Calu3 (cell line): Measurements from ENCODE around the gene ZNF787. TPM values are rescaled to one million over a fixed set of nuclear protein-coding genes. Genes with fewer than 3 reads are reported as not detected.

Experiments
- BruUV-seq: library from RNA; stranded (reverse); fragments of 400-500 nt; replicated peaks from 2 replicates; lab custom pipeline; 2021; lab: Mats Ljungman, UMichigan
- CTCF ChIA-PET: fragments of 300-600 bp; sonication (Branson Sonifier 250); formaldehyde crosslinking; loops from one replicate; lab custom pipeline; 2022; ENCODE audit warnings: antibody characterized with exemption; lab: Charles Lee
- DNase-seq: peaks from one replicate; pipeline ENCODE4 v3.0.0; 2022
- H3K27ac Mint-ChIP-seq: one replicate; pipeline ENCODE4 v1.8.0; 2022; ENCODE audit warnings: mixed read lengths; ENCODE audit not compliant: unreplicated experiment
- H3K27me3 Mint-ChIP-seq: one replicate; pipeline ENCODE4 v1.8.0; 2022; ENCODE audit warnings: mixed read lengths; ENCODE audit not compliant: unreplicated experiment
- H3K36me3 Mint-ChIP-seq: one replicate; pipeline ENCODE4 v1.8.0; 2022; ENCODE audit warnings: mild to moderate bottlenecking, moderate library complexity, mixed read lengths; ENCODE audit not compliant: insufficient read depth, unreplicated experiment
- H3K4me1 Mint-ChIP-seq: one replicate; pipeline ENCODE4 v1.8.0; 2022; ENCODE audit warnings: mild to moderate bottlenecking, low read depth, mixed read lengths; ENCODE audit not compliant: unreplicated experiment
- H3K4me3 Mint-ChIP-seq: one replicate; pipeline ENCODE4 v1.8.0; 2022; ENCODE audit warnings: mild to moderate bottlenecking, low read depth, moderate library complexity, mixed read lengths; ENCODE audit not compliant: unreplicated experiment
- H3K9me3 Mint-ChIP-seq: one replicate; pipeline ENCODE4 v1.8.0; 2022; ENCODE audit warnings: low read depth, mixed read lengths; ENCODE audit not compliant: unreplicated experiment
- CTCF ChIP-seq: fragments of 200-600 bp; IDR thresholded peaks from one replicate; pipeline ENCODE4 v1.8.0; 2022; ENCODE audit warnings: antibody characterized with exemption; ENCODE audit not compliant: unreplicated experiment
- intact Hi-C: fragments of 100-400 bp; cut with micrococcal nuclease; formaldehyde crosslinking; loops from one replicate; pipeline ENCODE4 v1.10.0; 2022; ENCODE audit not compliant: unreplicated experiment
- total RNA-seq: library from RNA; stranded (reverse); gene quantifications from 2 replicates; pipeline ENCODE4 v1.2.3, GENCODE V29; 2022

The ZNF787 gene
- total RNA-seq, 1 experiment from 2014 or later, result 68.5 TPM

GRCh38 chr19:56119582-56119978 lies 1.5 kb downstream of the ZNF787 start:
- BruUV-seq, result no TSS peak

GRCh38 chr19:56118666-56119581 lies 2.2 kb downstream of the ZNF787 start:
- peak overlapping the region; percentile 84 for H3K4me3 Mint-ChIP-seq
- H3K27me3 Mint-ChIP-seq, result no peaks in the 10 kb centered on the region
- no peaks in the 10 kb centered on the region for H3K9me3 Mint-ChIP-seq
- H3K4me1 Mint-ChIP-seq, result peaks cover 24% of the 10 kb centered on the region
- peak overlapping the region; percentile 68 for H3K27ac Mint-ChIP-seq
- H3K36me3 Mint-ChIP-seq, result peaks cover 58% of the 10 kb centered on the region
- TSS peak; percentile 47 for BruUV-seq
- CTCF ChIA-PET, result no interaction called here
- intact Hi-C loops, result loop anchor here (1.0 kb wide), 1 partner anchor 28 kb away; no protein-coding TSS in a partner anchor
- DNase-seq, result no peak
- no peak for TF ChIP-seq CTCF

More at GRCh38 chr19:56119582-56119978, 1.5 kb downstream of the ZNF787 start:
- intact Hi-C loops, result loop anchor here (1.0 kb wide), 1 partner anchor 28 kb away; no protein-coding TSS in a partner anchor
- peak overlapping the region; percentile 68 for H3K27ac Mint-ChIP-seq
- peak; percentile 35 for DNase-seq
- no peak for TF ChIP-seq CTCF
- peaks cover 51% of the 10 kb centered on the region for H3K36me3 Mint-ChIP-seq
- CTCF ChIA-PET, result no interaction called here
- H3K9me3 Mint-ChIP-seq, result no peaks in the 10 kb centered on the region
- H3K4me3 Mint-ChIP-seq, result peak overlapping the region; percentile 84
- H3K27me3 Mint-ChIP-seq, result no peaks in the 10 kb centered on the region
- H3K4me1 Mint-ChIP-seq, result peaks cover 19% of the 10 kb centered on the region

DNA sequence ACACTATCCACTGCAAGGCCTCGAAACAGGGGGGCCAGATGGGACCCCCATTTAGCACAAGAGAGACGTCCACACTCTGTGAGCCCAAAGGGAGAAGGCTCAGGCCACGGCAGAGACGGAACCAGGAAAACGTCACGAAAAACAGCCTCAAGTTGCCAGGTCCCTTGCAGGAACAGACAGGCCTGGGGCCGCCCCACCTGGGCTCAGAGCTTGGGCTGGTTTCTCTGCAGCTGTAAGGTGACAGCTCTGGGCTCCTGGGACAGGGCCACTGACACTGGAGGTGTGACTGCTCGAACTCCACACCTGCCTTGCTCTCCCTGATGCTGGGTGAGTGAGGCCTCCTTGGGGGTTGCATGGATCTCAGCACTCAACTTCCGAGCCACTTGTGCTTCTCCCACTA lies 3.2 kb downstream of the ZNF787 start:
- peaks cover 28% of the 10 kb centered on the region for H3K4me1 Mint-ChIP-seq
- H3K4me3 Mint-ChIP-seq, result no peak overlapping the region
- no peak for DNase-seq
- CTCF ChIA-PET, result no interaction called here
- H3K27me3 Mint-ChIP-seq, result no peaks in the 10 kb centered on the region
- no peak overlapping the region for H3K27ac Mint-ChIP-seq
- no peak for TF ChIP-seq CTCF
- intact Hi-C loops, result no loop called here
- peaks cover 58% of the 10 kb centered on the region for H3K36me3 Mint-ChIP-seq
- no TSS peak for BruUV-seq
- no peaks in the 10 kb centered on the region for H3K9me3 Mint-ChIP-seq

DNA sequence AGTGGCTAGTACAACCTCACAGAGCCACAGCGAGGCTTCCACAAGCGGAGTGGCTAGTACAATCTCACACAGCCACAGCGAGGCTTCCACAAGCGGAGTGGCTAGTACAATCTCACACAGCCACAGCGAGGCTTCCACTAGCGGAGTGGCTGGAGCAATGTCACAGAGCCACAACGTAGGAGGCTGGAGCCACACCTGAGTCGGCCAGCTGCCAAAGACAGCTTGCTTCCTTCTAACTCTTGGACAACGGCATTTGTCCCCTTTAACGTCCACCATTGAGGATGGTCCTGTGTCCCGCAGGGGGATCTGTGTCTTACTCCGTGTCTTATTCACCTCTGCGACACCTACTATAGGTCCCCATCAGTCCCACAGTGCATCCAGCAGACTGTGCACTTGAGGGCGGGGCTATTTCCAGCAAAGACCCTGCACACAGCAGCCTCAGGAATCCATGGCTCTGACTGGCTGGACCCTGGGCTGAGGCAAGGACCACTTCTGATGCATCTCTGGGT lies 3.7 kb downstream of the ZNF787 start:
- Mint-ChIP-seq H3K27me3 (no peaks in the 10 kb centered on the region), H3K9me3 (no peaks in the 10 kb centered on the region), H3K27ac (no peak overlapping the region), H3K36me3 (peaks cover 61% of the 10 kb centered on the region), H3K4me3 (no peak overlapping the region), H3K4me1 (peaks cover 33% of the 10 kb centered on the region)
- CTCF ChIA-PET, result no interaction called here
- intact Hi-C loops, result no loop called here
- DNase-seq, result no peak
- BruUV-seq, result no TSS peak
- no peak for TF ChIP-seq CTCF
